ENCODE data around the gene PRKG1. TPM values are rescaled to one million over a fixed set of nuclear protein-coding genes. Genes with fewer than 3 reads are reported as not detected.

The PRKG1 gene
- total RNA-seq, 1 experiment from 2014 or later, result 10.4 TPM

GRCh38 chr10:52077814-52078213 lies 1003.5 kb downstream of the PRKG1 start:
- H3K27me3 ChIP-seq (ENCODE audit: insufficient read depth, low read length), result no peaks in the 10 kb centered on the region

More at GRCh38 chr10:52077814-52078213, 1003.5 kb downstream of the PRKG1 start:
- Histone ChIP-seq H2BK12ac (ENCODE audit: insufficient read length, low read depth, low read length) (no peak overlapping the region), H3K23ac (ENCODE audit: insufficient read length, low read depth, low read length) (no peak overlapping the region), H3K4me2 (ENCODE audit: insufficient read depth, insufficient read length, low read length) (no peak overlapping the region), H3K79me2 (ENCODE audit: insufficient read depth, low read length) (no peaks in the 10 kb centered on the region), H4K20me1 (ENCODE audit: control insufficient read depth, insufficient read depth, insufficient read length) (no peaks in the 10 kb centered on the region), H3K79me1 (ENCODE audit: insufficient read depth, low read depth, low read length, poor library complexity, severe bottlenecking) (no peaks in the 10 kb centered on the region), H2BK20ac (ENCODE audit: low read depth, low read length, poor library complexity, severe bottlenecking) (no peak overlapping the region), H4K8ac (replicated peaks; ENCODE audit: insufficient read length, low read depth, low read length) (no peak overlapping the region), H3K27ac (ENCODE audit: insufficient read length, low read depth, low read length) (no peak overlapping the region), H2BK5ac (ENCODE audit: insufficient read length, low read length) (no peak overlapping the region), H3K56ac (ENCODE audit: insufficient read length, low read depth, low read length) (no peak overlapping the region), H2AK5ac (ENCODE audit: insufficient read length, low read length) (no peak overlapping the region), H2BK15ac (ENCODE audit: low read depth, low read length) (no peak overlapping the region), H3K9me3 (ENCODE audit: control insufficient read depth, low read depth, low read length) (no peaks in the 10 kb centered on the region), H3K18ac (ENCODE audit: insufficient read length, low read depth, low read length) (no peak overlapping the region), H3K14ac (ENCODE audit: insufficient read depth, low read length) (no peak overlapping the region), H4K91ac (ENCODE audit: insufficient read length, low read depth, low read length) (no peak overlapping the region), H3K23me2 (ENCODE audit: insufficient read length, low read depth, low read length, poor library complexity, severe bottlenecking) (no peaks in the 10 kb centered on the region), H3K4me1 (ENCODE audit: insufficient read depth, low read length) (no peaks in the 10 kb centered on the region), H2AFZ (ENCODE audit: low read length) (no peak overlapping the region), H3K9ac (ENCODE audit: extremely low read depth, insufficient read length, low read length) (no peak overlapping the region), H3T11ph (ENCODE audit: low read length) (no peak overlapping the region), H2BK120ac (ENCODE audit: low read depth, low read length, poor library complexity, severe bottlenecking) (no peak overlapping the region), H4K5ac (ENCODE audit: insufficient read length, low read depth, low read length) (no peak overlapping the region), H3K4ac (ENCODE audit: low read depth, low read length) (no peak overlapping the region)
- no peak overlapping the region for H3K27ac Mint-ChIP-seq
- no peaks in the 10 kb centered on the region for H3K36me3 Mint-ChIP-seq (ENCODE audit: insufficient read depth in 1 of 3, low read depth in 3 of 3)
- no peak for TF ChIP-seq CTCF (conservative IDR thresholded peaks at IDR 0.05)
- WGBS (ENCODE audit: extremely low coverage, insufficient read length, low lambda C conversion rate), result no CpG with 5 or more reads among the region's 7 CpGs
- no peaks in the 10 kb centered on the region for H3K27me3 Mint-ChIP-seq (ENCODE audit: low read depth)
- no peak for DNase-seq
- no peaks in the 10 kb centered on the region for H3K4me1 Mint-ChIP-seq
- no peaks in the 10 kb centered on the region for H3K9me3 Mint-ChIP-seq
- no peak overlapping the region for H3K4me3 Mint-ChIP-seq

Data from H9 (cell line).